OCI-LY7 (cell line): ENCODE results near the gene SCFD2. TPM values are rescaled to one million over a fixed set of nuclear protein-coding genes. Genes with fewer than 3 reads are reported as not detected.

Experiments used
- BruUV-seq: library from RNA; stranded (reverse); fragments of 400-500 nt; replicated peaks from 2 replicates; lab custom pipeline; 2021; lab: Mats Ljungman, UMichigan
- CTCF ChIA-PET: fragments of 300-600 bp; sonication (Branson Sonifier 250); formaldehyde crosslinking; loops from one replicate; lab custom pipeline; 2022; ENCODE audit warnings: antibody characterized with exemption; ENCODE audit not compliant: unreplicated experiment; lab: Charles Lee
- POLR2A ChIA-PET: fragments of 300-600 bp; sonication (Branson Sonifier 250); formaldehyde crosslinking; loops from one replicate; lab custom pipeline; 2022; ENCODE audit warnings: antibody characterized with exemption; lab: Charles Lee
- DNase-seq: peaks from one replicate; pipeline ENCODE4 v3.0.0-alpha.2; 2015; ENCODE audit warnings: low spot score
- H2AFZ ChIP-seq: fragments of 200-600 bp; sonication (generic), shearing (Covaris generic); 2 replicates; pipeline ENCODE4 v1.6.1; 2014; ENCODE audit warnings: mild to moderate bottlenecking, antibody characterized with exemption, low read length, moderate library complexity
- H3K27ac ChIP-seq: fragments of 200-600 bp; sonication (generic); 2 replicates; pipeline ENCODE4 v1.5.1; 2014; ENCODE audit warnings: mixed run types, low read depth, mild to moderate bottlenecking, moderate library complexity, low read length, inconsistent platforms; ENCODE audit not compliant: poor library complexity, severe bottlenecking
- H3K36me3 ChIP-seq: fragments of 200-600 bp; sonication (generic); 2 replicates; pipeline ENCODE4 v1.6.1; 2014; ENCODE audit warnings: mild to moderate bottlenecking, antibody characterized with exemption, low read length, moderate library complexity, mixed read lengths; ENCODE audit not compliant: insufficient read depth
- H3K4me1 ChIP-seq: fragments of 200-600 bp; sonication (generic); 2 replicates; pipeline ENCODE4 v1.5.1; 2014; ENCODE audit warnings: mild to moderate bottlenecking, low read length; ENCODE audit not compliant: insufficient read depth, poor library complexity, severe bottlenecking
- H3K4me2 ChIP-seq: fragments of 200-600 bp; sonication (generic); 2 replicates; pipeline ENCODE4 v1.6.1; 2014; ENCODE audit warnings: mild to moderate bottlenecking, low read length
- H3K4me3 ChIP-seq: fragments of 200-600 bp; sonication (generic); 2 replicates; pipeline ENCODE4 v1.5.1; 2014; ENCODE audit warnings: mild to moderate bottlenecking, low read depth, low read length; ENCODE audit not compliant: poor library complexity, severe bottlenecking
- H3K79me2 ChIP-seq: fragments of 200-600 bp; sonication (generic); 2 replicates; pipeline ENCODE4 v1.6.1; 2016; ENCODE audit warnings: low read depth, mild to moderate bottlenecking, low read length, moderate library complexity, mixed read lengths; ENCODE audit not compliant: insufficient read depth
- H3K9me2 ChIP-seq: fragments of 200-600 bp; sonication (generic); 2 replicates; pipeline ENCODE4 v1.6.1; 2016; ENCODE audit warnings: mild to moderate bottlenecking, low read length, mixed read lengths; ENCODE audit not compliant: insufficient read depth
- H3K9me3 ChIP-seq: fragments of 200-600 bp; sonication (generic); 2 replicates; pipeline ENCODE4 v1.6.1; 2014; ENCODE audit warnings: mild to moderate bottlenecking, mixed run types, low read length, mixed read lengths
- H4K20me1 ChIP-seq: fragments of 200-600 bp; sonication (generic); 2 replicates; pipeline ENCODE4 v1.6.1; 2014; ENCODE audit warnings: mild to moderate bottlenecking, antibody characterized with exemption, low read length, moderate library complexity, mixed read lengths; ENCODE audit not compliant: insufficient read depth
- EZH2phosphoT487 ChIP-seq: fragments of 200-600 bp; sonication (generic); IDR thresholded peaks from 2 replicates; pipeline ENCODE4 v1.6.1; 2018; ENCODE audit warnings: low read depth, borderline replicate concordance, mild to moderate bottlenecking, mixed run types, antibody characterized with exemption, low read length, moderate library complexity, mixed read lengths
- intact Hi-C: fragments of 100-400 bp; cut with micrococcal nuclease; formaldehyde crosslinking; loops from one replicate; pipeline ENCODE4 v1.10.0; 2022; ENCODE audit not compliant: unreplicated experiment
- total RNA-seq, 2 experiments: library from RNA; depleted of rRNA in 1 of 2; stranded (reverse); fragments of >200 nt in 1 of 2; shearing (Covaris generic) in 1 of 2; gene quantifications; 2 replicates each; pipeline ENCODE4 v1.2.3, GENCODE V29; 2014 to 2022
- TF ChIP-seq, protein P1 (sequence below): fragments of 200-600 bp; sonication (generic); conservative IDR thresholded peaks from 2 replicates; pipeline ENCODE4 v1.5.1; 2014; ENCODE audit warnings: mild to moderate bottlenecking, antibody characterized with exemption, low read length, moderate library complexity, mixed read lengths

The SCFD2 gene
- total RNA-seq, 2 experiments from 2014 or later = 27.2 to 52.0 TPM

GRCh38 chr4:53123819-53124218 lies 242.0 kb downstream of the SCFD2 start:
- no peak for DNase-seq
- no peak overlapping the region for H3K4me2 ChIP-seq
- no peaks in the 10 kb centered on the region for H3K79me2 ChIP-seq
- H3K4me3 ChIP-seq = no peak overlapping the region
- H2AFZ ChIP-seq = no peak overlapping the region
- H3K9me2 ChIP-seq = no peaks in the 10 kb centered on the region
- TF ChIP-seq, protein P1, sequence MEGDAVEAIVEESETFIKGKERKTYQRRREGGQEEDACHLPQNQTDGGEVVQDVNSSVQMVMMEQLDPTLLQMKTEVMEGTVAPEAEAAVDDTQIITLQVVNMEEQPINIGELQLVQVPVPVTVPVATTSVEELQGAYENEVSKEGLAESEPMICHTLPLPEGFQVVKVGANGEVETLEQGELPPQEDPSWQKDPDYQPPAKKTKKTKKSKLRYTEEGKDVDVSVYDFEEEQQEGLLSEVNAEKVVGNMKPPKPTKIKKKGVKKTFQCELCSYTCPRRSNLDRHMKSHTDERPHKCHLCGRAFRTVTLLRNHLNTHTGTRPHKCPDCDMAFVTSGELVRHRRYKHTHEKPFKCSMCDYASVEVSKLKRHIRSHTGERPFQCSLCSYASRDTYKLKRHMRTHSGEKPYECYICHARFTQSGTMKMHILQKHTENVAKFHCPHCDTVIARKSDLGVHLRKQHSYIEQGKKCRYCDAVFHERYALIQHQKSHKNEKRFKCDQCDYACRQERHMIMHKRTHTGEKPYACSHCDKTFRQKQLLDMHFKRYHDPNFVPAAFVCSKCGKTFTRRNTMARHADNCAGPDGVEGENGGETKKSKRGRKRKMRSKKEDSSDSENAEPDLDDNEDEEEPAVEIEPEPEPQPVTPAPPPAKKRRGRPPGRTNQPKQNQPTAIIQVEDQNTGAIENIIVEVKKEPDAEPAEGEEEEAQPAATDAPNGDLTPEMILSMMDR = no peak
- no peak for TF ChIP-seq EZH2phosphoT487
- intact Hi-C loops = no loop called here
- H3K36me3 ChIP-seq = no peaks in the 10 kb centered on the region
- H3K9me3 ChIP-seq = no peaks in the 10 kb centered on the region
- no peaks in the 10 kb centered on the region for H4K20me1 ChIP-seq
- no peaks in the 10 kb centered on the region for H3K4me1 ChIP-seq
- no TSS peak for BruUV-seq
- ChIA-PET POLR2A (interaction anchor here (0.6 to 1.0 kb wide), 2 partner anchors 14 to 21 kb away, joined by 3 to 4 read pairs; no protein-coding TSS in a partner anchor), CTCF (no interaction called here)
- H3K27ac ChIP-seq = no peak overlapping the region

- H3K9me3 ChIP-seq = no peaks in the 10 kb centered on the region
- TF ChIP-seq EZH2phosphoT487 = no peak
- TF ChIP-seq, protein P1 = no peak
- H3K9me2 ChIP-seq = no peaks in the 10 kb centered on the region
- H3K4me1 ChIP-seq = no peaks in the 10 kb centered on the region
- POLR2A ChIA-PET = interaction anchor here (0.6 to 1.0 kb wide), 3 partner anchors 15 to 22 kb away, joined by 3 to 4 read pairs (median 3); no protein-coding TSS in a partner anchor
- BruUV-seq = no TSS peak
- no peak overlapping the region for H3K27ac ChIP-seq
- CTCF ChIA-PET = no interaction called here
- no peak for DNase-seq
- H3K4me3 ChIP-seq = no peak overlapping the region
- H2AFZ ChIP-seq = no peak overlapping the region
- no peaks in the 10 kb centered on the region for H4K20me1 ChIP-seq
- intact Hi-C loops = no loop called here
- H3K4me2 ChIP-seq = no peak overlapping the region
- no peaks in the 10 kb centered on the region for H3K36me3 ChIP-seq
- H3K79me2 ChIP-seq = no peaks in the 10 kb centered on the region
These were observed 242.7 kb downstream of the SCFD2 start for GRCh38 chr4:53123171-53123570.

DNA sequence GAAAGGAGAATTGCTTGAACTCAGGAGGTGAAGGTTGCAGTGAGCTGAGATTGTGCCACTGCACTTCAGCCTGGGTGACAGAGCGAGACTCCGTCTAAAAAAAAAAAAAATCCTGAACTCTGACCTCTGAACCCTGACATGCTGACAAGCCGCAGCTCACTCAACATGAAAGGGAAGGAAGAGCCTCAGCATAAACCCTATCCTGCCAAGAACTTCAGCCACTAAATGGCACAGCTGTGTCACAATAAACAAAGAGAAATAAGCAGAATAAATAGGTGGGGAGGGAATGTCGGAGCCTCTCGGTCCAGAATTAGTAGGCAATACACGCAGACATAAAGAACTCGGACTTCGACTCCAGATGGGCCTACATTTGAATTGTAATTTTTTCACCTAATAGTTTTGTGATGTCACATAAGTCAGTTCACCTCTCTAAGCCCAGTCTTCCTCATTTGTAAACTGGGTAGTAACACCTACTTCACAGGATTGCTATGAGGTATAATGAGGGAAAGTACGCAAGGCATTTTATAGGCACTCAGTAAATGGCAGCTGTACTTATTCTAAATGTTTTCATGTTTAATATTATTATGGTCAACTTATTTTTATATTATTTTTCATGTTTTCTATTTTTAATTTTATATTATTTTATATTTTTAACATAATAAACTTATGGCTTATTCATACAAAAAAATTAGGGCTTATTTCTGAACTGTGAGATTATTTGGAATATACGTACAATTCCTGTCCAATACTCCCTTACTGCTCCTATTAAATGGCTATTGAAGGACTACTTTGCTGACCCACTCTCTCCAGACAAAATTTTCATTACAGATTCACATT lies 243.4 kb downstream of the SCFD2 start:
- H3K9me2 ChIP-seq = no peaks in the 10 kb centered on the region
- H3K9me3 ChIP-seq = no peaks in the 10 kb centered on the region
- no peak overlapping the region for H3K4me3 ChIP-seq
- intact Hi-C loops = no loop called here
- H4K20me1 ChIP-seq = no peaks in the 10 kb centered on the region
- no peak overlapping the region for H3K4me2 ChIP-seq
- no peak overlapping the region for H2AFZ ChIP-seq
- POLR2A ChIA-PET = interaction anchor here (0.5 to 0.6 kb wide), 2 partner anchors 21 to 55 kb away, joined by 3 read pairs; no protein-coding TSS in a partner anchor
- TF ChIP-seq EZH2phosphoT487 = no peak
- TF ChIP-seq, protein P1 = no peak
- H3K27ac ChIP-seq = no peak overlapping the region
- no peaks in the 10 kb centered on the region for H3K79me2 ChIP-seq
- H3K4me1 ChIP-seq = no peaks in the 10 kb centered on the region
- H3K36me3 ChIP-seq = no peaks in the 10 kb centered on the region
- DNase-seq = no peak
- BruUV-seq = no TSS peak
- CTCF ChIA-PET = no interaction called here
